Lower lobe of right lung (tissue), 2 donors: Measurements from ENCODE around the gene HYLS1. TPM values are rescaled to one million over a fixed set of nuclear protein-coding genes. Genes with fewer than 3 reads are reported as not detected.

ENCODE experiments used
- ATAC-seq, 2 donors: fragments of 200-7000 bp; cut with Tn5 transposase; one replicate each; pipeline ENCODE4 v1.9.1; 2020 to 2022; ENCODE audit warnings: mild to moderate bottlenecking in 2 of 2, moderate library complexity in 2 of 2
- DNase-seq: peaks from one replicate; pipeline ENCODE4 v3.0.0-alpha.2; 2020
- H3K27ac ChIP-seq: fragments of 200-600 bp; one replicate; pipeline ENCODE4 v1.8.0; 2022
- H3K27me3 ChIP-seq: fragments of 200-600 bp; one replicate; pipeline ENCODE4 v1.8.0; 2022; ENCODE audit warnings: low read depth
- H3K36me3 ChIP-seq: fragments of 200-600 bp; one replicate; pipeline ENCODE4 v1.8.0; 2022; ENCODE audit warnings: mild to moderate bottlenecking
- H3K4me1 ChIP-seq: fragments of 200-600 bp; one replicate; pipeline ENCODE4 v1.8.0; 2022
- H3K4me3 ChIP-seq: fragments of 200-600 bp; one replicate; pipeline ENCODE4 v1.8.0; 2022; ENCODE audit warnings: mild to moderate bottlenecking
- H3K9me3 ChIP-seq: fragments of 200-600 bp; one replicate; pipeline ENCODE4 v1.8.0; 2022
- intact Hi-C: fragments of 100-400 bp; cut with DNase I; formaldehyde crosslinking; loops from one replicate; pipeline ENCODE4 v1.11.0; 2022
- total RNA-seq: library from RNA; stranded (reverse); fragmentation: NEBNext Ultra II Directional; extraction: Animal tissue kit (Norgen Biotek cat#: 25700); gene quantifications from one replicate; pipeline ENCODE4 v1.2.1, GENCODE V29; 2021
- TF ChIP-seq, protein P1 (sequence below): fragments of 200-600 bp; IDR thresholded peaks from one replicate; pipeline ENCODE4 v1.8.0; 2022; ENCODE audit warnings: antibody characterized with exemption, mild to moderate bottlenecking
- donor health status: DM: no; HTN: yes; CAD: no; lungs with severe emphysema.

HYLS1 gene
- total RNA-seq, 1 donor from 2014 or later = 4.5 TPM

DNA sequence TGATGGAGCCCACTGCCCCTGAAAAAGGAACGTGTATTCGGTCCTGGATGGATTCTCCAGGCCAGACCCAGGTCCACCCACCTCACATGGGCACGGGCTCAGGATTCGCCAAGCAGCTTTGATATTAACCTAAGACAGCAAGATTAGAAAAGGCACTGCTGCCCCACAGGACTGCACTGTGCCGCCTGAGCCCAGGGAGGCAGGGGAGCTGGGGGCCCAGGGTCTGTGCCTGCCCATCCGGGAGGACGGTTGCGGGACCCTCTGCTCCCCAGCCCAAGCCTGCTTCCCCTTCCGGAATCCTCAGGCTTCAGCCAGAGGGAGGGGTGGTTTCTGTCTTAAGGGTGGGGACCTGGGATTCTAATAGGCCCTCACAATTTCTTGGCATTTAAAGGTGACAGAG is 44.8 kb downstream of the HYLS1 start:
- no peak for ATAC-seq
- Histone ChIP-seq H3K4me1 (no peaks in the 10 kb centered on the region), H3K36me3 (no peaks in the 10 kb centered on the region), H3K9me3 (no peaks in the 10 kb centered on the region), H3K27me3 (no peaks in the 10 kb centered on the region), H3K4me3 (no peak overlapping the region), H3K27ac (no peak overlapping the region)
- intact Hi-C loops = no loop called here
- DNase-seq = no peak
- TF ChIP-seq, protein P1, sequence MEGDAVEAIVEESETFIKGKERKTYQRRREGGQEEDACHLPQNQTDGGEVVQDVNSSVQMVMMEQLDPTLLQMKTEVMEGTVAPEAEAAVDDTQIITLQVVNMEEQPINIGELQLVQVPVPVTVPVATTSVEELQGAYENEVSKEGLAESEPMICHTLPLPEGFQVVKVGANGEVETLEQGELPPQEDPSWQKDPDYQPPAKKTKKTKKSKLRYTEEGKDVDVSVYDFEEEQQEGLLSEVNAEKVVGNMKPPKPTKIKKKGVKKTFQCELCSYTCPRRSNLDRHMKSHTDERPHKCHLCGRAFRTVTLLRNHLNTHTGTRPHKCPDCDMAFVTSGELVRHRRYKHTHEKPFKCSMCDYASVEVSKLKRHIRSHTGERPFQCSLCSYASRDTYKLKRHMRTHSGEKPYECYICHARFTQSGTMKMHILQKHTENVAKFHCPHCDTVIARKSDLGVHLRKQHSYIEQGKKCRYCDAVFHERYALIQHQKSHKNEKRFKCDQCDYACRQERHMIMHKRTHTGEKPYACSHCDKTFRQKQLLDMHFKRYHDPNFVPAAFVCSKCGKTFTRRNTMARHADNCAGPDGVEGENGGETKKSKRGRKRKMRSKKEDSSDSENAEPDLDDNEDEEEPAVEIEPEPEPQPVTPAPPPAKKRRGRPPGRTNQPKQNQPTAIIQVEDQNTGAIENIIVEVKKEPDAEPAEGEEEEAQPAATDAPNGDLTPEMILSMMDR = no peak

DNA sequence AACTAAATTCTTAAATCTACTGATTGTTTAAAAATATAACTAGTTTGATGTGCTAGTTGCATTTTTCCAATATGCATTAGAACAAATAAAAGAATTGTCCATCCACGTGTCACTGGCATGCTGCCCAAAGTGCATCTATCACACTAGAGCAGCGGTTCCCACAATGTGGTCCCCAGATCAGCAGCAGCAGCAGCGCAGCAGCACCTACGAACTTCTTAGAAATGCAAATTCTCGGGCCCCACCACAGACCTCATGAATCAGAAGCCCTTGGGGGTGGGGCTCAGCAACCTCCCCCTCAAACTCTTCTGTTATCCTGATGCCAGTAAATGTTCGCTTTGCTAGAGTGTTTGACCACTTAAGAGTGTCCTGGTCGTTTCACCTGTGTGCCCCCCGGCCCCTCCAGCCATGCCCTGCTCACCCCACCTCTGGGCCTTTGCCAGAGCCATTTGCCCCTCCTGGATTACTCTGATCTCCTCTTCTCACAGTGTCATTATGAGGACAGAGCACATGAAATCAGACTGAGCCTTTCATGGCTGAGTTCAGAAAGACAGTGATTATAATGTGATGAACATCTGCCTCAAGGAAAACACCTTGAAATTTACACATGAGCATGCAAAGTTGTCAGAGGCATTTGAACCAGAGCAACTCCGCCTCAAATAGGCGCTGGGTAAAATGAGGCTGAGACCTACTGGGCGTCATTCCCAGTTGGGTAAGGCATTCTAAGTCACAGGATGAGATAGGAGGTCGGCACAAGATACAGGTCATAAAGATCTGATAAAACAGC is 45.8 kb downstream of the HYLS1 start:
- no peak for DNase-seq
- no peak for ATAC-seq

DNA sequence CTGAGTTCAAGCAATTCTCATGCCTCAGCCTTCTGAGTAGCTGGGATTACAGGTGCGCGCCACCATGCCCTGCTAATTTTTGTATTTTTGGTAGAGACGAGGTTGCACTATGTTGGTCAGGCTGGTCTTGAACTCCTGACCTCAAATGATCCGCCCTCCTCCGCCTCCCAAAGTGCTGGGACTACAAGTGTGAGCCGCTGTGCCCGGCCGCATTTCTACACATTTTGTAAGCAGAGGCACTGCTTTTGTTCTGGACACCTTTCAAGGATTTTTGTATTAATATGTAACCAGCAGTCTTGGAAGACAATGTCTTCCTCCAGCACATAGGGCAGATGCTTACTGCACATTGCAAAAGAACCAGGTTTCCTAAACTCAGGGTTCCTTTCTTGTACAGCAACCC is 47.0 kb downstream of the HYLS1 start:
- DNase-seq (no peak), ATAC-seq (no peak)
- no peaks in the 10 kb centered on the region for H3K27me3 ChIP-seq
- intact Hi-C loops = no loop called here
- no peak overlapping the region for H3K27ac ChIP-seq
- H3K4me3 ChIP-seq = no peak overlapping the region
- no peaks in the 10 kb centered on the region for H3K36me3 ChIP-seq
- TF ChIP-seq, protein P1 = no peak
- H3K9me3 ChIP-seq = no peaks in the 10 kb centered on the region
- no peaks in the 10 kb centered on the region for H3K4me1 ChIP-seq

More for the DNA sequence above, 45.8 kb downstream of the HYLS1 start:
- no peaks in the 10 kb centered on the region for H3K4me1 ChIP-seq
- no peaks in the 10 kb centered on the region for H3K27me3 ChIP-seq
- H3K9me3 ChIP-seq = no peaks in the 10 kb centered on the region
- no peaks in the 10 kb centered on the region for H3K36me3 ChIP-seq
- no peak overlapping the region for H3K4me3 ChIP-seq
- TF ChIP-seq, protein P1 = no peak
- intact Hi-C loops = no loop called here
- H3K27ac ChIP-seq = no peak overlapping the region

DNA sequence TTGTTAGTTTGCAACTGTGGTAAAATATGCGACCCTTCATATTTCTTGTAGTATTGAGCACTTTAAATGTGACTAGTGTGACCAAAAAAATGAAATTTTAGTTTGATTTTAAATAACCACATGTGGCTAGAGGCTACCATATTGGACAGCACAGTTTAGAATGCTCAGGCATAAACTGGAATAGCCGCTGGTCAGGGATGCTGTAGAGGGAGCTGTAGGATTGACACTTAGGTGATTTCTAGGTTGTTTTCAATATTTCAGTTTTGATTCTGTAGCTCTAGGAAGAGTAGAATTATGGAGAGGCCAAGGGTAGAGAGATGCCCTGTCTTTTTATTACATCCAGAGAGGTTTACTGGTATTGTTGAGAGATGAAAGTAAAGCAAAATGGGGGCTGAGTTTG is 47.6 kb downstream of the HYLS1 start:
- TF ChIP-seq, protein P1 = no peak
- Histone ChIP-seq H3K9me3 (no peaks in the 10 kb centered on the region), H3K36me3 (no peaks in the 10 kb centered on the region), H3K27me3 (no peaks in the 10 kb centered on the region), H3K4me3 (no peak overlapping the region), H3K27ac (no peak overlapping the region), H3K4me1 (no peaks in the 10 kb centered on the region)
- intact Hi-C loops = no loop called here
- ATAC-seq (no peak), DNase-seq (no peak)

DNA sequence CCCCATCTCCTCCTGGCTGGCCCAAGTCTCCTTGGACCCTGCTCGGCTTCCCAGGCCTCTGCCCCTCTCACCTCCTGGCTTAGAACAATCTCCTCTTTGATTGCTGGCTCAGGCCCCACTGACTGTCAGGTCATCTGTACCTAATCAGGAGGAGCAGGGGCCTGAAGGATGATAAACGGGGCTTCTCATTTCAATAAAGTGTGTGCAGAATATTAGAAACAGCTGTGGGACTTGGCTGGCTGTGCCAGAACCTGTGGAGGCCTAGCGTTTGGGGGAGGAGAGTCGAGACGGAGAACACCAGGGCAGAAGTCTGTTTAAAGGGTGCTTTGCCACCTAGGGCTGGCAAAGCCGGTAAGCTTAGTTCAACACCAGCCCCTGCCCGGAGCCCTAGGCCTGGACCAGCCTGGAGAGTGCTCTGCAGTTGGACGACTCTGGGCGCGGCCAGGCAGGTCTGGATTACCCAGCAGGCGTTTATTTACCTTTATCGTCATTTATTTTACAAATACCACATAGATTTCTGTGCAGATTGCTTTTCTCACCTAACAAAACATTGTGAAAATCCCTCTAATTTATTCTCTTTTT is 48.2 kb downstream of the HYLS1 start:
- H3K4me1 ChIP-seq = no peaks in the 10 kb centered on the region
- H3K9me3 ChIP-seq = no peaks in the 10 kb centered on the region
- intact Hi-C loops = no loop called here
- DNase-seq = no peak
- TF ChIP-seq, protein P1 = no peak
- ATAC-seq = no peak
- H3K4me3 ChIP-seq = no peak overlapping the region
- no peak overlapping the region for H3K27ac ChIP-seq
- H3K27me3 ChIP-seq = no peaks in the 10 kb centered on the region
- H3K36me3 ChIP-seq = no peaks in the 10 kb centered on the region
